ENCODE data around the gene COMT. TPM values are rescaled to one million over a fixed set of nuclear protein-coding genes. Genes with fewer than 3 reads are reported as not detected.

Gene COMT
- total RNA-seq, 1 experiment from 2014 or later = 109 TPM

DNA sequence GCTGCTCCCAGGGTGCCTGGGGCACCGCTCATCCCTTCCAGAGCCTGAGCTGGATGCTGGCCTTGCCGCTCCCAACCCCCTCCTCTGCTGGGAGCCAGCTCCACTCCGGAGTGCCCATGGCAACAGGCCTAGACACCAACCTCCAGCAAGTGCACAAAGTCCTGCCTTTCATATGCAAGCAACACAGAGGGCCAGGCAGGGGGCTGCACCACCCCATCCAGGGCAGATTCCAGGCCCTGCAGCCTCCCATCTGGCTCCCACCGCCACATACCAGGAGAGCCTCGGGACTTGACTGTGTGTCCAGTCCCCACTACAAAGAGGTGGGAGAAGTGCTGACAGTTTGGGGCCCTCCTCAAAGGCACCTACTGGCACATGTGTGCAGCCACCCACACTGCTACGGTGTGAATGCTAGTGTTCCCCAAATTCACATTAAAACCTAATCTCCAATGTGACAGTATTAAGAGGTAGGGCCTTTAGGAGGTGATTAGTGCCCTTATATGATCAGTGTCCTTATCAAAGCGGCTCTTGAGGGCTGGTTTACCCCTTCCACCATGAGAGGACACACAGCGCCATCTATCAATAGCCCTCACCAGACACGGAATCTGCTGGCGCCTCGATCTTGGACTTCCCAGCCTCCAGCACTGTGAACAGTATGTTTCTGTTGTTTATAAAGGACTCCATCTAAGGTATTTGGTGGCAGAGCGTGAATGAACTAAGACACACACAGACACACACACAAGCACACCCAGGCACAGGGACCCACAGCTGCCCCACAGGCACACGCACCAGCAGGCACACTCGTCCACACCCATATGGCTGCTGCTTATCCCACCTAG lies 58.9 kb downstream of the COMT start:
- H3K9ac ChIP-seq (ENCODE audit: low read length) = no peak overlapping the region
- H3K4me2 ChIP-seq (ENCODE audit: low read length) = no peak overlapping the region
- ChIA-PET RAD21 (ENCODE audit: low non-redundant PET in 1 of 2, low total read pairs in 2 of 2, uncharacterized antibody in 2 of 2, unreplicated experiment in 2 of 2) (no interaction called here), POLR2A (no interaction called here), CTCF (no interaction called here)
- H3K79me2 ChIP-seq (ENCODE audit: insufficient read depth, low read length) = no peaks in the 10 kb centered on the region
- ATAC-seq = no peak
- BruUV-seq (replicated peaks) = no TSS peak
- no peak overlapping the region for H3K27ac ChIP-seq (ENCODE audit: low read depth, low read length)
- no peak overlapping the region for H3K4me3 ChIP-seq (replicated peaks in 1 of 2; ENCODE audit: low read depth in 1 of 2, low read length in 2 of 2)
- TF ChIP-seq EZH2phosphoT487 (IDR thresholded peaks at IDR 0.05; ENCODE audit: borderline replicate concordance) (no peak), ZNF274 (IDR thresholded peaks at IDR 0.05; ENCODE audit: low read depth, low read length) (no peak), TCF7L2 (IDR thresholded peaks at IDR 0.05; ENCODE audit: borderline replicate concordance, extremely low read depth, insufficient read depth, insufficient read length) (no peak), SRF (IDR thresholded peaks at IDR 0.05; ENCODE audit: low read depth) (no peak), SIN3A (IDR thresholded peaks at IDR 0.05; ENCODE audit: low read depth) (no peak), POLR2AphosphoS5 (IDR thresholded peaks at IDR 0.05; ENCODE audit: low read depth, low read length) (no peak)
- H3K4me1 ChIP-seq (ENCODE audit: control insufficient read depth in 1 of 2, insufficient read depth in 2 of 2, low read length in 2 of 2) = peaks cover 0 to 5% of the 10 kb centered on the region in 2 experiments; a peak in 1 of 4 replicates
- peaks cover 12 to 14% of the 10 kb centered on the region in 2 experiments; a peak in 1 of 4 replicates for H3K9me3 ChIP-seq (ENCODE audit: control insufficient read depth in 1 of 2, insufficient read depth in 1 of 2, low read depth in 1 of 2, low read length in 2 of 2)
- H3K9me2 ChIP-seq (ENCODE audit: insufficient read depth) = no peaks in the 10 kb centered on the region
- H3K36me3 ChIP-seq (ENCODE audit: control insufficient read depth in 1 of 2, insufficient read depth in 2 of 2, low read length in 2 of 2) = peaks cover 0 to 4% of the 10 kb centered on the region in 2 experiments; a peak in 1 of 4 replicates
- H4K20me1 ChIP-seq (ENCODE audit: insufficient read depth) = no peaks in the 10 kb centered on the region
- H3K27me3 ChIP-seq (ENCODE audit: insufficient read depth, low read length) = no peaks in the 10 kb centered on the region
- DNase-seq (ENCODE audit: low read depth, low spot score) = no peak
- no peak overlapping the region for H2AFZ ChIP-seq (ENCODE audit: low read depth, low read length, poor library complexity, severe bottlenecking)
- intact Hi-C loops (cut with micrococcal nuclease) = no loop called here

DNA sequence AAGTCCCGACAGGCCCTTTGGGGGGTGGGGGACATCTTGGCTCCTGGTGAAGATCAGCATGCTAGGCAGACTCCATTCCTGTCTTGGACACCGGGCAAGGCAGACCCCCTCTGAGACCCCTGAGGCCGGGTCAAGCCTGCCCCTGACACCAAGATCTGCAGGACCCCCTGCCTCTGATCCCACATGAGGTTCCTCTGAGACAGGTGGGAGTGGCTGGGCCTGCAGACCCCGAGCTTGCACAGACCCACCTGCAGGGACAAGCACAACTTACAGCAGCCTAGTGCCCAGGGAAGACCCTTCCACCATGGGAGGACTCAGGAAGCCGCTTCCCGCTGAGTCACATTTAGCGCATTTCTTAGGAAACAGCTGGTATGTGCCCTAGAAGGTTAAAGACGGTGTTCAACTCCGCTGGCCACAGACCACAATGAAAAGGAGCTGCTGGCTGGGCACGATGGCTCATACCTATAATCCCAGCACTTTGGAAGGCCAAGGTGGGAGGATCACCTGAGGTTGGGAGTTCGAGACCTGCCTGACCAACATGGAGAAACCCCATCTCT lies 59.6 kb downstream of the COMT start:
- Histone ChIP-seq H3K9me3 (ENCODE audit: control insufficient read depth in 1 of 2, insufficient read depth in 1 of 2, low read depth in 1 of 2, low read length in 2 of 2) (peaks cover 12 to 14% of the 10 kb centered on the region in 2 experiments; a peak in 1 of 4 replicates), H3K9ac (ENCODE audit: low read length) (no peak overlapping the region), H3K27me3 (ENCODE audit: insufficient read depth, low read length) (no peaks in the 10 kb centered on the region), H3K4me1 (ENCODE audit: control insufficient read depth in 1 of 2, insufficient read depth in 2 of 2, low read length in 2 of 2) (peaks cover 0 to 5% of the 10 kb centered on the region in 2 experiments; a peak in 1 of 4 replicates), H3K4me3 (replicated peaks in 1 of 2; ENCODE audit: low read depth in 1 of 2, low read length in 2 of 2) (no peak overlapping the region), H3K9me2 (ENCODE audit: insufficient read depth) (no peaks in the 10 kb centered on the region), H3K4me2 (ENCODE audit: low read length) (no peak overlapping the region), H3K79me2 (ENCODE audit: insufficient read depth, low read length) (no peaks in the 10 kb centered on the region), H4K20me1 (ENCODE audit: insufficient read depth) (no peaks in the 10 kb centered on the region), H3K27ac (ENCODE audit: low read depth, low read length) (no peak overlapping the region), H2AFZ (ENCODE audit: low read depth, low read length, poor library complexity, severe bottlenecking) (no peak overlapping the region), H3K36me3 (ENCODE audit: control insufficient read depth in 1 of 2, insufficient read depth in 2 of 2, low read length in 2 of 2) (peaks cover 0 to 4% of the 10 kb centered on the region in 2 experiments; a peak in 1 of 4 replicates)
- intact Hi-C loops (cut with micrococcal nuclease) = no loop called here
- BruUV-seq (replicated peaks) = no TSS peak
- ChIA-PET RAD21 (ENCODE audit: low non-redundant PET in 1 of 2, low total read pairs in 2 of 2, uncharacterized antibody in 2 of 2, unreplicated experiment in 2 of 2) (no interaction called here), POLR2A (no interaction called here), CTCF (no interaction called here)
- ATAC-seq (no peak), DNase-seq (ENCODE audit: low read depth, low spot score) (no peak)
- no peak for TF ChIP-seq SRF (IDR thresholded peaks at IDR 0.05; ENCODE audit: low read depth)
- TF ChIP-seq, protein P1, sequence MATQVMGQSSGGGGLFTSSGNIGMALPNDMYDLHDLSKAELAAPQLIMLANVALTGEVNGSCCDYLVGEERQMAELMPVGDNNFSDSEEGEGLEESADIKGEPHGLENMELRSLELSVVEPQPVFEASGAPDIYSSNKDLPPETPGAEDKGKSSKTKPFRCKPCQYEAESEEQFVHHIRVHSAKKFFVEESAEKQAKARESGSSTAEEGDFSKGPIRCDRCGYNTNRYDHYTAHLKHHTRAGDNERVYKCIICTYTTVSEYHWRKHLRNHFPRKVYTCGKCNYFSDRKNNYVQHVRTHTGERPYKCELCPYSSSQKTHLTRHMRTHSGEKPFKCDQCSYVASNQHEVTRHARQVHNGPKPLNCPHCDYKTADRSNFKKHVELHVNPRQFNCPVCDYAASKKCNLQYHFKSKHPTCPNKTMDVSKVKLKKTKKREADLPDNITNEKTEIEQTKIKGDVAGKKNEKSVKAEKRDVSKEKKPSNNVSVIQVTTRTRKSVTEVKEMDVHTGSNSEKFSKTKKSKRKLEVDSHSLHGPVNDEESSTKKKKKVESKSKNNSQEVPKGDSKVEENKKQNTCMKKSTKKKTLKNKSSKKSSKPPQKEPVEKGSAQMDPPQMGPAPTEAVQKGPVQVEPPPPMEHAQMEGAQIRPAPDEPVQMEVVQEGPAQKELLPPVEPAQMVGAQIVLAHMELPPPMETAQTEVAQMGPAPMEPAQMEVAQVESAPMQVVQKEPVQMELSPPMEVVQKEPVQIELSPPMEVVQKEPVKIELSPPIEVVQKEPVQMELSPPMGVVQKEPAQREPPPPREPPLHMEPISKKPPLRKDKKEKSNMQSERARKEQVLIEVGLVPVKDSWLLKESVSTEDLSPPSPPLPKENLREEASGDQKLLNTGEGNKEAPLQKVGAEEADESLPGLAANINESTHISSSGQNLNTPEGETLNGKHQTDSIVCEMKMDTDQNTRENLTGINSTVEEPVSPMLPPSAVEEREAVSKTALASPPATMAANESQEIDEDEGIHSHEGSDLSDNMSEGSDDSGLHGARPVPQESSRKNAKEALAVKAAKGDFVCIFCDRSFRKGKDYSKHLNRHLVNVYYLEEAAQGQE (IDR thresholded peaks at IDR 0.05; ENCODE audit: low read depth) = no peak
- no peak for TF ChIP-seq ZFX (IDR thresholded peaks at IDR 0.05)
- TF ChIP-seq YY1 (IDR thresholded peaks at IDR 0.05; ENCODE audit: extremely low read depth, insufficient replicate concordance, low read depth, low read length) = no peak
- TF ChIP-seq CEBPB (IDR thresholded peaks at IDR 0.05; ENCODE audit: low read depth) = no peak
- TF ChIP-seq ZNF274 (IDR thresholded peaks at IDR 0.05; ENCODE audit: low read depth, low read length) = no peak
- TF ChIP-seq JUND (IDR thresholded peaks at IDR 0.05) = no peak
- no peak for TF ChIP-seq EZH2 (IDR thresholded peaks at IDR 0.05)
- TF ChIP-seq FOSL1 (IDR thresholded peaks at IDR 0.05; ENCODE audit: low read depth) = no peak
- no peak for TF ChIP-seq TCF7L2 (IDR thresholded peaks at IDR 0.05; ENCODE audit: borderline replicate concordance, extremely low read depth, insufficient read depth, insufficient read length)
- TF ChIP-seq ELF1 (IDR thresholded peaks at IDR 0.05; ENCODE audit: borderline replicate concordance, low read depth) = no peak
- no peak for TF ChIP-seq SP1 (IDR thresholded peaks at IDR 0.05; ENCODE audit: low read depth)
- no peak for TF ChIP-seq EZH2phosphoT487 (IDR thresholded peaks at IDR 0.05; ENCODE audit: borderline replicate concordance)
